Mucosa of rectum (tissue), 2 donors: Measurements from ENCODE around the gene ALDH1A2.
"Not testable (repeated sequence)": the region's sequence is repeated elsewhere in the genome, so short reads cannot be mapped to it uniquely, and the experiment has no call there.

Experiments
- H3K27ac ChIP-seq, 2 donors: one replicate each; pipeline ENCODE4 v1.7.0; 2013; ENCODE audit warnings: inconsistent platforms in 2 of 2, low read depth in 2 of 2, low read length in 2 of 2
- H3K27me3 ChIP-seq, 2 donors: one replicate each; pipeline ENCODE4 v1.7.0; 2013; ENCODE audit warnings: low read length in 2 of 2; ENCODE audit not compliant: control insufficient read depth in 2 of 2, insufficient read depth in 2 of 2
- H3K36me3 ChIP-seq, 2 donors: one replicate each; pipeline ENCODE4 v1.7.0; 2013; ENCODE audit warnings: low read length in 2 of 2; ENCODE audit not compliant: control insufficient read depth in 2 of 2, insufficient read depth in 2 of 2
- H3K4me1 ChIP-seq, 2 donors: one replicate each; pipeline ENCODE4 v1.7.0; 2013; ENCODE audit warnings: low read length in 2 of 2, mild to moderate bottlenecking in 1 of 2; ENCODE audit not compliant: control insufficient read depth in 2 of 2, insufficient read depth in 2 of 2
- H3K4me3 ChIP-seq, 2 donors: one replicate each; pipeline ENCODE4 v1.7.0; 2013; ENCODE audit warnings: low read length in 2 of 2
- H3K9ac ChIP-seq, 2 donors: one replicate each; pipeline ENCODE4 v1.7.0; 2013; ENCODE audit warnings: low read length in 2 of 2, low read depth in 1 of 2, mild to moderate bottlenecking in 1 of 2
- H3K9me3 ChIP-seq, 2 donors: one replicate each; pipeline ENCODE4 v1.7.0; 2013; ENCODE audit warnings: low read length in 2 of 2; ENCODE audit not compliant: control insufficient read depth in 2 of 2
- donor health status: healthy.
- donor health status: Normal muscosa, but diverticular disease.

Gene ALDH1A2

DNA sequence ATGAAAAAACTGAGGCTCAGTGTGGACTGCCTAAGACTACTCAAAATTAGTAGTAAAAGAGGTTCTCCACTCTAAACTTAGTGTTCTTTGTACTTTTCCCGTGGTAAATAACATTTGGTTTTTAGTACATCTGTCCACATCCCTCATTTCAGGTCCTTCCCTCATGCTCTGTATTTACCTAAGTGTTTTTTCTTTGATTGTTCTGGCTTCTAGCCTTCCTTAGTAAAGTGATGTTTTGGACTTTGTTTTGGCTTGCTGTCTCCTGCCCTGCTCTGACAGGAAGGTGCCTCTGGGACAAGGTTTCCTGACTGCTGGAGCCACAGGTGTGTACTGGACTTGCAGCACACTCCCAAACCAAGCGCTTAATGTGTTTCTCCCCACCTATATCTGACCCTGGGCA is 29.9 kb upstream of the ALDH1A2 start:
- Histone ChIP-seq H3K9ac (no peak overlapping the region), H3K9me3 (no peaks in the 10 kb centered on the region), H3K4me1 (no peaks in the 10 kb centered on the region), H3K27me3 (no peaks in the 10 kb centered on the region), H3K4me3 (no peak overlapping the region), H3K36me3 (no peaks in the 10 kb centered on the region), H3K27ac (no peak overlapping the region)

DNA sequence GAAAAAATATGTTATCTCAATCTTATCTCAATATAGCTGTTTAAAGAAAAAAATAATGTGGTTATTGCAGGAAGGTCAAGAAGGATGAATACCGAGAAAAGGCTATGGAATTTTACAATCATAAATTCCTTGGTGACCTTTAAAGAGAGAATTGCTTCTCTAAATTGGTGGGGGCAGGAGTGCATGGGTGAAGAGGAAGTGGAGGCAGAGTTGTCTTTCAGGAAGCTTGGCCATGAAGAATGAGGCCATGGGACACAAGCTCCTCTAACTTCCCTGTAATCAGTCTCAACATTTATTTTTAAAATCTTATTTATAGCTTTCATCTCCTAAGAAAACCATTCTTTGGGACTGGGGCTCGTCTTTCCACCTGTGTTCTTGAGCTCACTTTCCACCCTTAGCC is 22.4 kb upstream of the ALDH1A2 start:
- Histone ChIP-seq H3K4me1 (no peaks in the 10 kb centered on the region), H3K9ac (no peak overlapping the region), H3K27ac (no peak overlapping the region), H3K9me3 (no peaks in the 10 kb centered on the region), H3K27me3 (no peaks in the 10 kb centered on the region), H3K4me3 (no peak overlapping the region), H3K36me3 (no peaks in the 10 kb centered on the region)

DNA sequence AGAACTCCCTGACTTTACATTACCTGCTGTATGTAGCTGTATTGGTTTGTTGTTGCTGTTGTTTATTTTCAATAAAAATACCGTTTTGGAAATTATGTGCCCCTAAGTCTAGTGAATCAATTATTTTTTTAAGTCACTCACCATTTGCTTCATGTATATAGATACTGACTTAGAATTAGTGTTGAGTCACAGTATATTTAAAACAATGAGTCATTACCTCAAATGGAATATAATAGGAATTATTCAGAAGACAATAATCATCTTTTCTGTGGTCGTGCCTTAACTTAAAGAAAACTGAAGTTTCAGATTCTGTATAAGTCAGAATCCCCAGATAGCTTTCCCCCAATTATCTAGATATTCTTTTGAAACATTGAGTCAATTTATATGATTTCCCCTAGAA is 21.0 kb upstream of the ALDH1A2 start:
- no peaks in the 10 kb centered on the region for H3K27me3 ChIP-seq
- H3K9ac ChIP-seq: no peak overlapping the region
- H3K4me1 ChIP-seq: no peaks in the 10 kb centered on the region
- no peak overlapping the region for H3K27ac ChIP-seq
- H3K36me3 ChIP-seq: no peaks in the 10 kb centered on the region
- no peaks in the 10 kb centered on the region for H3K9me3 ChIP-seq
- H3K4me3 ChIP-seq: no peak overlapping the region

DNA sequence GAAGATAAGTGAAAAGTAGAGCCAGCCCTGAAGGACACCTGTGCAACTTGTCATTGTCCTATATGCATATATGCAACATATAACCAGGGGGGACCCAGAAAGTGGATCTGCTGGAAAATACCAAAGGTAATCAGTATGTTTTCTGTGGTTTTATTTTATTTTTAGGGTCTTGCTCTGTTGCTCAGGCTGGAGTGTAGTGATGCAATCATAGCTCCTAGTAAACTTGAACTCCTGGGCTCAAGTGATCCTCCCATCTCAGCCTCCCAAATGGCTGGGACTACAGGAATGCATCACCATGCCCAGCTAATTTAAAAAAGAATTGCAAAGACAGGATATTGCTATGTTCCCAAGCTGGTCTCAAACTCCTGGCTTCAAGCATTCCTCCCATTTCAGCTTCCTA is 18.0 kb upstream of the ALDH1A2 start:
- Histone ChIP-seq H3K9me3 (no peaks in the 10 kb centered on the region), H3K9ac (no peak overlapping the region), H3K4me1 (no peaks in the 10 kb centered on the region), H3K27me3 (no peaks in the 10 kb centered on the region), H3K36me3 (no peaks in the 10 kb centered on the region), H3K4me3 (no peak overlapping the region), H3K27ac (no peak overlapping the region)

DNA sequence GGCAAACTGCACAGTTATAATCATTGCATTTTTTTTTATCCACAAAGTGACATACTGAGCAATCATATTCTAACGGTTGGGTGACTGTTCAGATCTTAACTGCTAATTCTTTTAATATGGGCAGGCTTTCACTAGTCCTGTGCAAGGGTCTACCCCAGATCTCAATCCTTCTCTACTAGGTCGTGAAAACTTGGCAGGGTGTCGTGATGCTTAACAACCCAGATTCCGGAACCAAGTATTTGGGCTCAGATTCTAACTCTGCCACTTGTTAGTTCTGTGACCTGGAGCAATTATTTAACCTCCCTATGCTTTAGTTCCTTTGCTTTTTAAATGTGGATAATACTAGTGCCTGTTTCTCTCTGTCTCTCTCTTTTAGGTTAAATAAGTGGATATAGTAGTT is 16.4 kb upstream of the ALDH1A2 start:
- H3K4me3 ChIP-seq: no peak overlapping the region
- H3K4me1 ChIP-seq: no peaks in the 10 kb centered on the region
- H3K27me3 ChIP-seq: no peaks in the 10 kb centered on the region
- H3K27ac ChIP-seq: no peak overlapping the region
- H3K36me3 ChIP-seq: no peaks in the 10 kb centered on the region
- no peak overlapping the region for H3K9ac ChIP-seq
- H3K9me3 ChIP-seq: no peaks in the 10 kb centered on the region

DNA sequence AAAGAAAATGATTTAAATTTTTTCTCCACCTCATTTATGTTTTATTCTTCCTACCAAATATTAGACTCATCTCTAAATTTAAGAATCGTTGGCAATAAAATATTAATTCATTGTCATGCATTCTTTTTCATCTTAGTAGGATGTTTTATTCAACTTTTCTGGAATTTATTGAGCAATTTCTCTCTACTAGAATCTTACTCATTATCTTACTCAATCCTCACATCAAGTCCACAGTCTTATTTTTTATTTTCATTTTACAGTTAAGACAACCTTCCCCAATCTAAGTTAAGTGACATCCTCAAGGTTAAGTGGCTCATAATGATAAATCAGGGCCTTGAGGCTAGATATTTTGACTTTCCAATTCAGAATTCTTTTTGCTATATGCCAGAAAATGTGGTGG is 15.9 kb upstream of the ALDH1A2 start:
- Histone ChIP-seq H3K9ac (no peak overlapping the region), H3K4me3 (no peak overlapping the region), H3K36me3 (no peaks in the 10 kb centered on the region), H3K9me3 (no peaks in the 10 kb centered on the region), H3K27me3 (no peaks in the 10 kb centered on the region), H3K27ac (no peak overlapping the region), H3K4me1 (no peaks in the 10 kb centered on the region)

DNA sequence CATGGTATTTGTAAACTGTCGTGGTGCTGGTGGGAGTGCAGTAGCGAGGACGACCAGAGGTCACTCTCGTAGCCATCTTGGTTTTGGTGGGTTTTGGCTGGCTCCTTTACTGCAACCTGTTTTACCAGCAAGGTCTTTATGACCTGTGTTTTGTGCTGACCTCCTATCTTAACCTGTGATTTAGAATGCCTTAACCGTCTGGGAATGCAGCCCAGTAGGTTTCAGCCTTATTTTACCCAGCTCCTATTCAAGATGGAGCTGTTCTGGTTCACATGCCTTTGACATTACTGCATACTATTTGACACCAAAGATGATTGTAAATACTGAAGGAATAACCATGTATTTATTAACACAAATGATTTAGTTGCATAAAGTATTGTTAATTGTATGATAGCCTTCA is 15.4 kb upstream of the ALDH1A2 start:
- H3K9ac ChIP-seq, H3K9me3 ChIP-seq, H3K4me3 ChIP-seq, H3K27me3 ChIP-seq, H3K4me1 ChIP-seq, H3K27ac ChIP-seq, H3K36me3 ChIP-seq: not testable (repeated sequence)

DNA sequence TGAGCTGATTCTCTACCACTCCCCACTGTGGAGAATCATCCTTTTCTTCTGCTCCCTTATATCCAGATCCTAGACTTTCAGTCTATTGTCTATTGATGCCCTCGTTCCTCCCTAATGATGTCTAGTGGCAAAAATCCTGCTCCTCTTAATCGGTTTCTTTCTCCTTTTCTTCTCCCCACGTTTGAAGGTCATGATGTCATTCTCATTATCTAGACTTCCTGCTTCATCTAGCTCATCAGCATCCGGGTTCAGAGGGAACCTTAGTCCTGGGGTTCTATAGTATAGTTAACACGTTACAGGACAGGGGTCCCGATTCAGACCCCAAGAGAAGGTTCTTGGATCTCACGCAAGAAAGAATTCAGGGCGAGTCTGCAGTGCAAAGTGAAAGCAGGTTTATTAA is 14.9 kb upstream of the ALDH1A2 start:
- Histone ChIP-seq H3K4me1 (no peaks in the 10 kb centered on the region), H3K9ac (no peak overlapping the region), H3K9me3 (no peaks in the 10 kb centered on the region), H3K36me3 (no peaks in the 10 kb centered on the region), H3K4me3 (no peak overlapping the region), H3K27me3 (no peaks in the 10 kb centered on the region), H3K27ac (no peak overlapping the region)

DNA sequence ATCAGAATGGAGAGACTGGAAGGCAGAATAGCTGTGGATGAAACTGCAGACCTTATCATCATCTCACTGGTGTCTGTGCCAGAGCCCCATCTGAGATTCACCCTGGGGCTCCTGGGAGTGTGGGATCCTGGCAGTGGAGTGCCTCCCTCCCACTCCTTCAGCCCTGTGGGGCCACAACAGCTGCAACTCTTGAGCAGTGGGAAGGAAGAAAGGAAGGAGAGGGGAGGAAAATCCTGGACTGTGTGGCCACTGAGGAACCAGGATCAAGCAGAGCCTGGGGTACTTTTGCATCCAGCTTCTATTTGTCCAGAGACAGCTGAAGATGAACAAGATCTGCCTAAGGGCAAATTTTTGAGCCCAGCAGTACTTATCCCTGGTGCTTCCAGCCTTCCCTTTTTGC is 13.1 kb upstream of the ALDH1A2 start:
- Histone ChIP-seq H3K4me3 (no peak overlapping the region), H3K9me3 (no peaks in the 10 kb centered on the region), H3K4me1 (no peaks in the 10 kb centered on the region)

DNA sequence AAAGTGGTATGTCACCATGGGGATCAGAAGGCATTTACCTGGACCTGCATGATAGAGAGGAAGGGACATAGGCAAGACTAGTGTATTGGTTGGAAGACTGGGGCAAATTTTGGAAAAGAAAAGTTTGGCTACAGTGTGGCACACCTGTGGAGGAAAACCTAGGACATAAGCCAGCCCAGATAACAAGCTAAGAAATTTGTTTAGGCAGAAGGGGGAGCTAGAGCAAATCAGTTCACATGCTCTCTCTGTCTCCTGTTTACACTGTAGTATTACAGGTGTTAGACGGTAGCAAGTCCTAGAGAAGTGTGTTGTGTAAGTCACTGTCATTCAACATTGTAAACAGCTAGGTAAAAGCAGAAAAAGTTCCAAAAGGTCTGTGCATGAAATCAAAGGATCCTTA is 11.9 kb upstream of the ALDH1A2 start:
- no peaks in the 10 kb centered on the region for H3K36me3 ChIP-seq
- H3K4me3 ChIP-seq: no peak overlapping the region
- H3K27ac ChIP-seq: no peak overlapping the region
- H3K9me3 ChIP-seq: no peaks in the 10 kb centered on the region
- H3K4me1 ChIP-seq: no peaks in the 10 kb centered on the region
- peaks cover 0 to 2% of the 10 kb centered on the region in 2 donors for H3K27me3 ChIP-seq
- H3K9ac ChIP-seq: no peak overlapping the region

More for the DNA sequence above, 13.1 kb upstream of the ALDH1A2 start:
- Histone ChIP-seq H3K9ac (no peak overlapping the region), H3K36me3 (no peaks in the 10 kb centered on the region), H3K27me3 (no peaks in the 10 kb centered on the region), H3K27ac (no peak overlapping the region)

DNA sequence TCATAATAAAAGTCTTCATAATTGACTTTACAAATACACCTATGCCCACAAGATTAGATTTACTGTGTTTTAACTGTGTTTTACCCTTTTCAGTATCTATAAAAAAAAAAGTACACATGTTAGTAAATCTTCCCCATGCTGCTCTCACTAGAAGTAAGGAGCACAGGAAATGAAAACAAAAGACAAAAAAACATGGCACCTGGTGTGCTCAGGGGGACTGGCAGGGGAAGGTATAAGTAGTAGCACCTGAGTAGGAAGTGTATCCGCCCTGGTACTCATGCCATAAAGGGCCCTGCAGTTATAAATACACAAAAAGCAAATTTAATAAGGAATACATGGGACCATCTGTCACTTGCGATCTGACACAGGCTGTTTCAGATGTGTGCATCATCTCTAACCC is 8.9 kb upstream of the ALDH1A2 start:
- H3K9me3 ChIP-seq: no peaks in the 10 kb centered on the region
- no peaks in the 10 kb centered on the region for H3K4me1 ChIP-seq
- H3K27ac ChIP-seq: no peak overlapping the region
- no peak overlapping the region for H3K4me3 ChIP-seq
- H3K36me3 ChIP-seq: no peaks in the 10 kb centered on the region
- peaks cover 7 to 8% of the 10 kb centered on the region in 2 donors for H3K27me3 ChIP-seq
- H3K9ac ChIP-seq: no peak overlapping the region
